ENCODE results near the gene FAT1.

GRCh38 chr4:186727169-186727976, 3.7 kb upstream of the FAT1 start:
- TF ChIP-seq CTCF (IDR thresholded peaks at IDR 0.05) (no peak), POLR2AphosphoS5 (IDR thresholded peaks at IDR 0.05) (no peak), POLR2A (IDR thresholded peaks at IDR 0.05) (no peak)
